Measurements from ENCODE around the gene TUBGCP5.

TUBGCP5 gene

GRCh38 chr15:22981051-22981840 is 58.1 kb downstream of the TUBGCP5 start:
- no peak for TF ChIP-seq CTCF (IDR thresholded peaks at IDR 0.05; ENCODE audit: extremely low read depth, missing control alignments)
- DNase-seq (ENCODE audit: low spot score) = no peak

- DNase-seq (ENCODE audit: low spot score) = peak; percentile 93
- TF ChIP-seq CTCF (IDR thresholded peaks at IDR 0.05; ENCODE audit: extremely low read depth, missing control alignments) = no peak
These were observed 58.9 kb downstream of the TUBGCP5 start, which contains the start of gene CYFIP1 for GRCh38 chr15:22980189-22981050. TSS of gene CYFIP1 (minus strand) at chr15:22980368. CDS start at chr15:22947285, 33,083 bp downstream.

GRCh38 chr15:22979238-22980188 is 59.9 kb downstream of the TUBGCP5 start:
- peak; percentile 79 for DNase-seq (ENCODE audit: low spot score)
- no peak for TF ChIP-seq CTCF (IDR thresholded peaks at IDR 0.05; ENCODE audit: extremely low read depth, missing control alignments)

- TF ChIP-seq CTCF (IDR thresholded peaks at IDR 0.05; ENCODE audit: extremely low read depth, missing control alignments) = no peak
- DNase-seq (ENCODE audit: low spot score) = no peak
These were observed 60.6 kb downstream of the TUBGCP5 start for GRCh38 chr15:22978691-22979237.

- DNase-seq (ENCODE audit: low spot score) = no peak
These were observed 64.6 kb downstream of the TUBGCP5 start for GRCh38 chr15:22974745-22975144.

GRCh38 chr15:22973987-22974386 is 65.4 kb downstream of the TUBGCP5 start:
- DNase-seq (ENCODE audit: low spot score) = no peak
- no peak for TF ChIP-seq CTCF (IDR thresholded peaks at IDR 0.05; ENCODE audit: extremely low read depth, missing control alignments)

More at GRCh38 chr15:22974745-22975144, 64.6 kb downstream of the TUBGCP5 start:
- TF ChIP-seq CTCF (IDR thresholded peaks at IDR 0.05; ENCODE audit: extremely low read depth, missing control alignments) = no peak

Measured in GM20000 (cell line).